ENCODE results near the gene DKK3.

Gene DKK3

GRCh38 chr11:12031856-12032544 is 23.6 kb upstream of the DKK3 start:
- DNase-seq (ENCODE audit: low read depth, low spot score): no peak

- DNase-seq (ENCODE audit: low read depth, low spot score): no peak
Observed at GRCh38 chr11:12029738-12030363, 21.4 kb upstream of the DKK3 start.

- no peak for DNase-seq (ENCODE audit: low read depth, low spot score)
Observed at GRCh38 chr11:12029119-12029518, 20.7 kb upstream of the DKK3 start.

- no peak for DNase-seq (ENCODE audit: low read depth, low spot score)
Observed at GRCh38 chr11:12028303-12028702, 19.9 kb upstream of the DKK3 start.

GRCh38 chr11:12026331-12027211 is 18.1 kb upstream of the DKK3 start:
- no peak for DNase-seq (ENCODE audit: low read depth, low spot score)

- no peak for DNase-seq (ENCODE audit: low read depth, low spot score)
Observed at GRCh38 chr11:12024254-12024926, 16.0 kb upstream of the DKK3 start.

- DNase-seq (ENCODE audit: low read depth, low spot score): no peak
Observed at GRCh38 chr11:12023015-12023414, 14.6 kb upstream of the DKK3 start.

GRCh38 chr11:12020546-12020945 is 12.1 kb upstream of the DKK3 start:
- no peak for DNase-seq (ENCODE audit: low read depth, low spot score)

- no peak for DNase-seq (ENCODE audit: low read depth, low spot score)
Observed at GRCh38 chr11:12019866-12020416, 11.5 kb upstream of the DKK3 start.

GRCh38 chr11:12019337-12019736 is 10.9 kb upstream of the DKK3 start:
- DNase-seq (ENCODE audit: low read depth, low spot score): no peak

GRCh38 chr11:12017865-12018453 is 9.5 kb upstream of the DKK3 start:
- no peak for DNase-seq (ENCODE audit: low read depth, low spot score)

- no peak for DNase-seq (ENCODE audit: low read depth, low spot score)
Observed at GRCh38 chr11:12017243-12017678, 8.8 kb upstream of the DKK3 start.

- no peak for DNase-seq (ENCODE audit: low read depth, low spot score)
Observed at GRCh38 chr11:12016246-12016645, 7.8 kb upstream of the DKK3 start.

- DNase-seq (ENCODE audit: low read depth, low spot score): no peak
Observed at GRCh38 chr11:12015486-12015885, 7.1 kb upstream of the DKK3 start.

GRCh38 chr11:12013781-12014180 is 5.4 kb upstream of the DKK3 start:
- DNase-seq (ENCODE audit: low read depth, low spot score): no peak

GRCh38 chr11:12009617-12010321 is 1.3 kb upstream of the DKK3 start:
- no peak for DNase-seq (ENCODE audit: low read depth, low spot score)

- no peak for DNase-seq (ENCODE audit: low read depth, low spot score)
Observed at GRCh38 chr11:12008790-12009616, 577 bp upstream of the DKK3 start.

- no peak for DNase-seq (ENCODE audit: low read depth, low spot score)
Observed at GRCh38 chr11:12007230-12007593, 1.2 kb downstream of the DKK3 start.

GRCh38 chr11:12006552-12007229 is 1.7 kb downstream of the DKK3 start:
- DNase-seq (ENCODE audit: low read depth, low spot score): no peak

All from activated CD4-positive, CD25-positive, alpha-beta regulatory T cell treated with anti-CD3 and anti-CD28 coated beads, Interleukin-2, amount 50 U/mL, for 16 hours (primary cell).